ENCODE results near the gene CCDC91.

Gene CCDC91

GRCh38 chr12:28303192-28303591, 112.9 kb downstream of the CCDC91 start:
- no peak overlapping the region for H3K4me3 ChIP-seq (ENCODE audit: low read depth, low read length)
- DNase-seq (ENCODE audit: low read depth) = no peak
- TF ChIP-seq CTCF (IDR thresholded peaks at IDR 0.05; ENCODE audit: low read depth, low read length, missing control alignments) = no peak

GRCh38 chr12:28306535-28306934, 116.3 kb downstream of the CCDC91 start:
- DNase-seq (ENCODE audit: low read depth) = no peak
- H3K4me3 ChIP-seq (ENCODE audit: low read depth, low read length) = no peak overlapping the region
- no peak for TF ChIP-seq CTCF (IDR thresholded peaks at IDR 0.05; ENCODE audit: low read depth, low read length, missing control alignments)

- H3K4me3 ChIP-seq (ENCODE audit: low read depth, low read length) = no peak overlapping the region
- no peak for TF ChIP-seq CTCF (IDR thresholded peaks at IDR 0.05; ENCODE audit: low read depth, low read length, missing control alignments)
- DNase-seq (ENCODE audit: low read depth) = no peak
Measured at GRCh38 chr12:28308891-28309290, 118.6 kb downstream of the CCDC91 start.

GRCh38 chr12:28313631-28314030, 123.4 kb downstream of the CCDC91 start:
- no peak for TF ChIP-seq CTCF (IDR thresholded peaks at IDR 0.05; ENCODE audit: low read depth, low read length, missing control alignments)
- no peak for DNase-seq (ENCODE audit: low read depth)
- H3K4me3 ChIP-seq (ENCODE audit: low read depth, low read length) = no peak overlapping the region

GRCh38 chr12:28316049-28316448, 125.8 kb downstream of the CCDC91 start:
- DNase-seq (ENCODE audit: low read depth) = no peak
- no peak overlapping the region for H3K4me3 ChIP-seq (ENCODE audit: low read depth, low read length)
- no peak for TF ChIP-seq CTCF (IDR thresholded peaks at IDR 0.05; ENCODE audit: low read depth, low read length, missing control alignments)

GRCh38 chr12:28318273-28318672, 128.0 kb downstream of the CCDC91 start:
- no peak for TF ChIP-seq CTCF (IDR thresholded peaks at IDR 0.05; ENCODE audit: low read depth, low read length, missing control alignments)
- no peak overlapping the region for H3K4me3 ChIP-seq (ENCODE audit: low read depth, low read length)
- DNase-seq (ENCODE audit: low read depth) = no peak

GRCh38 chr12:28320353-28320752, 130.1 kb downstream of the CCDC91 start:
- H3K4me3 ChIP-seq (ENCODE audit: low read depth, low read length) = no peak overlapping the region
- no peak for DNase-seq (ENCODE audit: low read depth)
- no peak for TF ChIP-seq CTCF (IDR thresholded peaks at IDR 0.05; ENCODE audit: low read depth, low read length, missing control alignments)

Measured in GM12864 (cell line).